OCI-LY1 (cell line): ENCODE measurements around the gene PGLYRP2.

Experiments
- EZH2 ChIP-seq: fragments of 200-600 bp; sonication (generic), shearing (Covaris generic); IDR thresholded peaks from 2 replicates; pipeline ENCODE4 v1.8.0; 2017; ENCODE audit warnings: borderline replicate concordance, mixed run types, mild to moderate bottlenecking, antibody characterized with exemption, low read length, moderate library complexity, mixed read lengths
- TF ChIP-seq, protein P1 (sequence below): fragments of 200-600 bp; sonication (generic), shearing (Covaris generic); IDR thresholded peaks from 2 replicates; pipeline ENCODE4 v1.5.1; 2017; ENCODE audit warnings: mild to moderate bottlenecking, antibody characterized with exemption, low read length, moderate library complexity, mixed read lengths

GRCh38 chr19:15422296-15423075 lies 56.8 kb downstream of the PGLYRP2 start:
- TF ChIP-seq, protein P1, sequence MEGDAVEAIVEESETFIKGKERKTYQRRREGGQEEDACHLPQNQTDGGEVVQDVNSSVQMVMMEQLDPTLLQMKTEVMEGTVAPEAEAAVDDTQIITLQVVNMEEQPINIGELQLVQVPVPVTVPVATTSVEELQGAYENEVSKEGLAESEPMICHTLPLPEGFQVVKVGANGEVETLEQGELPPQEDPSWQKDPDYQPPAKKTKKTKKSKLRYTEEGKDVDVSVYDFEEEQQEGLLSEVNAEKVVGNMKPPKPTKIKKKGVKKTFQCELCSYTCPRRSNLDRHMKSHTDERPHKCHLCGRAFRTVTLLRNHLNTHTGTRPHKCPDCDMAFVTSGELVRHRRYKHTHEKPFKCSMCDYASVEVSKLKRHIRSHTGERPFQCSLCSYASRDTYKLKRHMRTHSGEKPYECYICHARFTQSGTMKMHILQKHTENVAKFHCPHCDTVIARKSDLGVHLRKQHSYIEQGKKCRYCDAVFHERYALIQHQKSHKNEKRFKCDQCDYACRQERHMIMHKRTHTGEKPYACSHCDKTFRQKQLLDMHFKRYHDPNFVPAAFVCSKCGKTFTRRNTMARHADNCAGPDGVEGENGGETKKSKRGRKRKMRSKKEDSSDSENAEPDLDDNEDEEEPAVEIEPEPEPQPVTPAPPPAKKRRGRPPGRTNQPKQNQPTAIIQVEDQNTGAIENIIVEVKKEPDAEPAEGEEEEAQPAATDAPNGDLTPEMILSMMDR: no peak
- TF ChIP-seq EZH2: no peak
